Smooth muscle cell (in vitro differentiated cells): Measurements from ENCODE around the gene PSMA4. TPM values are rescaled to one million over a fixed set of nuclear protein-coding genes. Genes with fewer than 3 reads are reported as not detected.
"Not testable (repeated sequence)": the region's sequence is repeated elsewhere in the genome, so short reads cannot be mapped to it uniquely, and the experiment has no call there.

Experiments
- DNase-seq: peaks from one replicate; lab custom pipeline; 2025; ENCODE audit not compliant: unreplicated experiment; lab: John Stamatoyannopoulos, UW
- H2AFZ ChIP-seq: fragments of 200-600 bp; sonication (generic); 2 replicates; pipeline ENCODE4 v1.6.0; 2016; ENCODE audit warnings: antibody characterized with exemption, low read depth, mild to moderate bottlenecking
- H3F3A ChIP-seq: fragments of 200-600 bp; sonication (generic); 2 replicates; pipeline ENCODE4 v1.6.0; 2017; ENCODE audit warnings: antibody characterized with exemption, low read depth
- H3K27ac ChIP-seq: fragments of 200-600 bp; sonication (generic); 2 replicates; pipeline ENCODE4 v1.5.1; 2016; ENCODE audit warnings: low read depth, mild to moderate bottlenecking
- H3K27me3 ChIP-seq: fragments of 200-600 bp; sonication (generic); 2 replicates; pipeline ENCODE4 v1.6.1; 2016; ENCODE audit warnings: low read depth, mild to moderate bottlenecking
- H3K36me3 ChIP-seq: fragments of 200-600 bp; sonication (generic); 2 replicates; pipeline ENCODE4 v1.5.1; 2016; ENCODE audit warnings: low read depth
- H3K4me1 ChIP-seq: fragments of 200-600 bp; sonication (generic); 2 replicates; pipeline ENCODE4 v1.5.1; 2016; ENCODE audit warnings: low read depth
- H3K4me2 ChIP-seq: fragments of 200-600 bp; sonication (generic); 2 replicates; pipeline ENCODE4 v1.6.0; 2016; ENCODE audit warnings: mild to moderate bottlenecking
- H3K4me3 ChIP-seq: fragments of 200-600 bp; sonication (generic); 2 replicates; pipeline ENCODE4 v1.5.1; 2016; ENCODE audit warnings: mild to moderate bottlenecking
- H3K79me2 ChIP-seq: fragments of 200-600 bp; sonication (generic); 2 replicates; pipeline ENCODE4 v1.6.0; 2016; ENCODE audit warnings: low read depth, mild to moderate bottlenecking
- H3K9ac ChIP-seq: fragments of 200-600 bp; sonication (generic); 2 replicates; pipeline ENCODE4 v1.6.0; 2016; ENCODE audit warnings: low read depth
- H3K9me3 ChIP-seq: fragments of 200-600 bp; sonication (generic); replicated peaks from 2 replicates; pipeline ENCODE4 v1.5.1; 2016; ENCODE audit warnings: low read depth
- H4K20me1 ChIP-seq: fragments of 200-600 bp; sonication (generic); 2 replicates; pipeline ENCODE4 v1.6.0; 2016; ENCODE audit warnings: low read depth
- CTCF ChIP-seq: fragments of 200-600 bp; sonication (generic); IDR thresholded peaks from 2 replicates; pipeline ENCODE4 v1.5.1; 2017; ENCODE audit warnings: borderline replicate concordance, mild to moderate bottlenecking, antibody characterized with exemption; ENCODE audit not compliant: insufficient read depth, poor library complexity, severe bottlenecking
- WGBS: methylation state at CpG from one replicate; pipeline ENCODE4 v1.1.7; 2016; ENCODE audit warnings: low lambda C conversion rate; 5-methylcytosine and 5-hydroxymethylcytosine counted together
- polyA plus RNA-seq: library from polyadenylated mRNA; unstranded; fragments of >200 nt; fragmentation: Nextera tagmentation; extraction: Ambion mirVana; gene quantifications from 2 replicates; pipeline ENCODE4 v1.2.1, GENCODE V29; 2016
- total RNA-seq: library from RNA; depleted of rRNA; stranded (reverse); fragments of >200 nt; gene quantifications from 2 replicates; pipeline ENCODE4 v1.2.3, GENCODE V29; 2014

The PSMA4 gene
- total and polyA plus RNA-seq, 2 experiments from 2014 or later = 198 to 245 TPM

- H3K27ac ChIP-seq = no peak overlapping the region
- H4K20me1 ChIP-seq = peaks cover 1% of the 10 kb centered on the region
- H2AFZ ChIP-seq = no peak overlapping the region
- H3K9me3 ChIP-seq = no peaks in the 10 kb centered on the region
- H3F3A ChIP-seq = peaks cover 17% of the 10 kb centered on the region
- no peaks in the 10 kb centered on the region for H3K4me1 ChIP-seq
- H3K9ac ChIP-seq = no peak overlapping the region
- H3K36me3 ChIP-seq = peaks cover 33% of the 10 kb centered on the region
- H3K79me2 ChIP-seq = no peaks in the 10 kb centered on the region
- no peak overlapping the region for H3K4me3 ChIP-seq
- 96% methylated on average over 3 of the region's 3 CpGs for WGBS
- no peak overlapping the region for H3K4me2 ChIP-seq
- no peak for TF ChIP-seq CTCF
- no peak for DNase-seq
- no peaks in the 10 kb centered on the region for H3K27me3 ChIP-seq
These were observed 10.6 kb downstream of the PSMA4 start for GRCh38 chr15:78550815-78551214.

- Histone ChIP-seq H3K4me3 (no peak overlapping the region), H3K4me1 (no peaks in the 10 kb centered on the region), H3K9me3 (no peaks in the 10 kb centered on the region), H3K79me2 (no peaks in the 10 kb centered on the region), H3K27ac (no peak overlapping the region), H3K36me3 (peaks cover 23% of the 10 kb centered on the region), H3F3A (peaks cover 17% of the 10 kb centered on the region), H3K9ac (no peak overlapping the region), H3K27me3 (no peaks in the 10 kb centered on the region), H4K20me1 (no peaks in the 10 kb centered on the region), H2AFZ (no peak overlapping the region), H3K4me2 (no peak overlapping the region)
- no peak for DNase-seq
- WGBS = 89% methylated on average over 5 of the region's 5 CpGs
- TF ChIP-seq CTCF = no peak
These were observed 11.7 kb downstream of the PSMA4 start for GRCh38 chr15:78551902-78552301.

- H3K36me3 ChIP-seq = peaks cover 21% of the 10 kb centered on the region
- no peaks in the 10 kb centered on the region for H3K9me3 ChIP-seq
- no peaks in the 10 kb centered on the region for H4K20me1 ChIP-seq
- no peaks in the 10 kb centered on the region for H3K4me1 ChIP-seq
- peaks cover 15% of the 10 kb centered on the region for H3F3A ChIP-seq
- no peak for TF ChIP-seq CTCF
- no peak overlapping the region for H3K9ac ChIP-seq
- H3K79me2 ChIP-seq = no peaks in the 10 kb centered on the region
- H3K27ac ChIP-seq = no peak overlapping the region
- no peak overlapping the region for H3K4me3 ChIP-seq
- 85% methylated on average over 5 of the region's 5 CpGs for WGBS
- H3K4me2 ChIP-seq = no peak overlapping the region
- no peaks in the 10 kb centered on the region for H3K27me3 ChIP-seq
- no peak overlapping the region for H2AFZ ChIP-seq
- DNase-seq = no peak
These were observed 12.4 kb downstream of the PSMA4 start for GRCh38 chr15:78552597-78552996.

GRCh38 chr15:78560201-78560600 is 20.0 kb downstream of the PSMA4 start:
- DNase-seq, H3K27me3 ChIP-seq, H3K4me1 ChIP-seq, H3K9ac ChIP-seq, H4K20me1 ChIP-seq, H3K4me2 ChIP-seq, H2AFZ ChIP-seq, H3K4me3 ChIP-seq, H3K79me2 ChIP-seq, H3F3A ChIP-seq, H3K9me3 ChIP-seq, H3K36me3 ChIP-seq, H3K27ac ChIP-seq: not testable (repeated sequence)
- WGBS = 91% methylated on average over 10 of the region's 10 CpGs
